Cardiac fibroblast (primary cell): ENCODE data around the gene CMBL.

Experiments
- DNase-seq, 2 donors: peaks; one replicate each; pipeline versions ENCODE4 v3.0.0 to v3.0.0-alpha.2; 2010; ENCODE audit warnings: low read depth in 2 of 2
- H3K4me3 ChIP-seq, 2 donors: replicated peaks in 1 of 2; 1 replicate in 1 of 2; 2 replicates in 1 of 2; pipeline ENCODE4 v1.5.1; 2011; ENCODE audit warnings: low read depth in 2 of 2, low read length in 2 of 2, mild to moderate bottlenecking in 2 of 2, moderate library complexity in 1 of 2
- TF ChIP-seq, protein P1 (sequence below): IDR thresholded peaks from one replicate; pipeline ENCODE4 v1.5.1; 2011; ENCODE audit warnings: low read depth, mild to moderate bottlenecking, low read length, inconsistent platforms

The CMBL gene

DNA sequence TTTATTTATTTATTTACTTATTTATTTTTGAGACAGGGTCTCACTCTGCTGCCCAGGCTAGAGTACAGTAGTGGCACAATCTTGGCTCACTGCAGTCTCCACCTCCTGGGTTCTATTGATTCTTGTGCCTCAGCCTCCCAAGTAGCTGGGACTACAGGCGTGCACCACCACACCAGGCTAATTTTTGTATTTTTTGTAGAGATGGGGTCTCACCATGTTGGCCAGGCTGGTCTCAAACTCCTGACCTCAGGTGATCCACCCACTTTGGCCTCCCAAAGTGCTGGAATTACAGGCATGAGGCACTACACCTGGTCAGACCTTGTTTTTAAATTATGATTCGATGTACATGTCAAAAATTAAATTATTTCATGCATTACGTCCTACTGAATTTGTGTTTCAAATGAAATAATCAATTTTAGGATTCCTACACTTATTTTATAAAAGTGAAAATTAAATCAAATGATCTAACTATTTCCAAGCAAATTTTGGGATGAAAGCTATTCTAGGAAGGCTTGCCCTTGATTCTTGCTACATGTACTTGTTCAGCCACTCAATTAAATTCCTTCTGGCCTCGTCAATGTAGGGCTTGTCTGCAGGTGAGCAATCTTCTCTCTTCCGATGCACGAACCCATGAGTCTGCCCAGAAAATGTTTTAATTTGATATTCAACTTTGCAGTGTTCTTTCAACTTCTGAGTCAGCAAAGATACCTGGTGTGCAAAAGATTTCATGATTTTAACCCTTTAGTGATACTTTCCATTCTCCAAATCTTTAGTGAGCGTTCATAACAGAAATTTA is 27.6 kb downstream of the CMBL start:
- no peak for DNase-seq

DNA sequence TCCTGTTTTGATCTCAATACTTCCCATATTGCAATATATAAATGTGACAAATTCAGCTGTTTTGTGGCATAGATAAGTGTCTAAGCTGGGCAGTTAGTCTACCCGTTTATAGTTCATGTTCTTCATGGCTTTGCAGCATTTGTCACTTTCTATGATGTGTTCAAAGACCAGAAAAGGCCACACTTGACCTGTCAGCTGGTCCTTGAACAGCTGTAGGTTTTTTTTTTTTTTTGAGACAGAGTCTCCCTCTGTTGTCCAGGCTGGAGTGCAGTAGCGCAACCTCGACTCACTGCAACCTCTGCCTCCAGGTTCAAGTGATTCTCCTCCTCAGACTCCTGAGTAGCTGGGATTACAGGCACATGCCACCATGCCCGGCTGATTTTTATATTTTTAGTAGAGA is 28.4 kb downstream of the CMBL start:
- TF ChIP-seq, protein P1, sequence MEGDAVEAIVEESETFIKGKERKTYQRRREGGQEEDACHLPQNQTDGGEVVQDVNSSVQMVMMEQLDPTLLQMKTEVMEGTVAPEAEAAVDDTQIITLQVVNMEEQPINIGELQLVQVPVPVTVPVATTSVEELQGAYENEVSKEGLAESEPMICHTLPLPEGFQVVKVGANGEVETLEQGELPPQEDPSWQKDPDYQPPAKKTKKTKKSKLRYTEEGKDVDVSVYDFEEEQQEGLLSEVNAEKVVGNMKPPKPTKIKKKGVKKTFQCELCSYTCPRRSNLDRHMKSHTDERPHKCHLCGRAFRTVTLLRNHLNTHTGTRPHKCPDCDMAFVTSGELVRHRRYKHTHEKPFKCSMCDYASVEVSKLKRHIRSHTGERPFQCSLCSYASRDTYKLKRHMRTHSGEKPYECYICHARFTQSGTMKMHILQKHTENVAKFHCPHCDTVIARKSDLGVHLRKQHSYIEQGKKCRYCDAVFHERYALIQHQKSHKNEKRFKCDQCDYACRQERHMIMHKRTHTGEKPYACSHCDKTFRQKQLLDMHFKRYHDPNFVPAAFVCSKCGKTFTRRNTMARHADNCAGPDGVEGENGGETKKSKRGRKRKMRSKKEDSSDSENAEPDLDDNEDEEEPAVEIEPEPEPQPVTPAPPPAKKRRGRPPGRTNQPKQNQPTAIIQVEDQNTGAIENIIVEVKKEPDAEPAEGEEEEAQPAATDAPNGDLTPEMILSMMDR = no peak
- no peak for DNase-seq

More for the DNA sequence above, 27.6 kb downstream of the CMBL start:
- TF ChIP-seq, protein P1 = no peak
- no peak overlapping the region for H3K4me3 ChIP-seq

DNA sequence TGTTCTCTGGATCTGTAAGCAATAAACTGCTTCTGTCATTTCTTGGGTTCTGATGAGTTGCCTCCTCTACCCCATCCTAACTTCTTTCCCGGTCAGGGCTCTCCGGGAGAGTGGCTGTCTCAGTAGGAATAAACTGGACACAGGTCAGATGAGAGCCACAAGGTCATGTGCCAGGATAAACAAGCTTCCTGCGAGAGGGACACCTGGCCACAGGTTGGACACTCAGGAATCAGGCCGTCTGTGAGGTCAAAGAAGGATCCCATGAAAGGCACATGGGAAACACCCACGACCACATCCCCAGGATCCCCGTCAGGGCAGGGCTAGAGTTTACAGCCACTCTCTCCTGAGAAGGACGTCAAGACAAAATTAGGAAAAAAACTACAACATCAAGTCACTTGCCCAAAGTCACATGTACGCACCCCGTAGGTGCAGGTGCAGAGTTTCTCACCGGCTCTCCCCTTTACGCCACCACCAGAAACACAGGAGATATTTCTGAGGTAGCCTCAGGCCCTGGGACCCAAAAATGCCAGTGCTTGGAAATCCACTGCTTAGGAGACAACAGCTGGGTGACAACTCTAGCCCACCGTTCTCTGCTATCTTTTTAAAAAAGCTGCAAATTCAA is 28.9 kb downstream of the CMBL start:
- no peak for DNase-seq
- TF ChIP-seq, protein P1 = no peak
- no peak overlapping the region for H3K4me3 ChIP-seq

More for the DNA sequence above, 28.4 kb downstream of the CMBL start:
- no peak overlapping the region for H3K4me3 ChIP-seq

DNA sequence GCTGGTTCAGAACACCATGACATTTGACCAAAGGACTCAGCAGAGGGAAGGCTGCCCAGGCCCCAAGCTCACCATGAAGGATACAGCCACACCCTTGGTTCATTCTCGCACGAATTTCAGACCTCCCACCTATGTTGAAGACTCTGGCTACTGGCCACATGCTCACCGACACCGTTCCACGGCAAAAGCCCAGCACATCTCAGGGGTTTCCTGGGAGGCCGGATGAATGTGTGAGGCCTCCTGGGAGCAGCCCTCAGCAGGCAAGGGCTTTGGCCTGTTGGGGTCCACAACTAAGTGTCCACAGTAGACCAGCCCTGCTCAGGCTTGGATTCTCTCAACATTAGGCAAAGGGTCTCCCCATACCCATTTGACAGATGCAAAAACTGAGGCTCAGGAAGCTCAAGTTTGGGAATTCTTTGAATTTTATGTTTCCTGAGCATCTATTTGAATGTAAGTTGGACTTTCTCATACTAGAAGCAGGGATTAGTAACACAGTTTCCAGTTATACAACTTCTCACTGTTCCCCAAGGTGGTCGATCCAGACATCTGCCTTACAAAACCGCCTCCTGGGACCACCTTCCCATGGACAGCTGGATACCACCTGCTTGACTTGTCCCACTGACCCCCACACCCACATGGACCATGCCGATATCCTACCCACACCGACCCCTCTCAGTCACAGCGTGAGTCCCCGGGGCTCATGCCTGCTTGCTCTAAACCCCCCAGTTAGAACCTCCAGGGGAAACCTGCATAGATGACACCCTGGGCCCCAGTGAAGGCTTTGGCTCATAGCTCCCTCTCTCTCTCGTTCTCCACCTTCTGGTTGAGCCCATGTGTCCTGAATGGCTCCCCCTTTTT is 29.7 kb downstream of the CMBL start:
- DNase-seq = no peak
- TF ChIP-seq, protein P1 = no peak
- no peak overlapping the region for H3K4me3 ChIP-seq

DNA sequence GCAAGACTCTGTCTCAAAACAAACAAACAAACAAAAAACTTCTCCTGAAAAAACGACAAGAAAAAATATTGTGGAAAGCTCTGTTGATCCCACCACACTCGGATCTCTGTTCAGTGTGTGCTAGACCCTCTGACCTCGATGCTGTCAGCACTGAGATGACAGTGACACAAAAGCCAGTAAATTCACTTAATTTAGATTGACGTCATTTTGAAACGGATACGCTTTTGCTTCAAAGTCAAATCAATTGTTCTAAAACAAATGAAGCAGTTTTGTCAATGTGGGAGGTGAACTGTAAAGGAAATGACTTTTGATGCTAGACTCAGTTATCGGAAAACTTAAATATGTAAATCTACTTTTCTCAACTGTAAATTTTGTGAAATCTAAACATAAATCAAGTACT is 31.0 kb downstream of the CMBL start:
- TF ChIP-seq, protein P1 = no peak
- no peak overlapping the region for H3K4me3 ChIP-seq
- no peak for DNase-seq

DNA sequence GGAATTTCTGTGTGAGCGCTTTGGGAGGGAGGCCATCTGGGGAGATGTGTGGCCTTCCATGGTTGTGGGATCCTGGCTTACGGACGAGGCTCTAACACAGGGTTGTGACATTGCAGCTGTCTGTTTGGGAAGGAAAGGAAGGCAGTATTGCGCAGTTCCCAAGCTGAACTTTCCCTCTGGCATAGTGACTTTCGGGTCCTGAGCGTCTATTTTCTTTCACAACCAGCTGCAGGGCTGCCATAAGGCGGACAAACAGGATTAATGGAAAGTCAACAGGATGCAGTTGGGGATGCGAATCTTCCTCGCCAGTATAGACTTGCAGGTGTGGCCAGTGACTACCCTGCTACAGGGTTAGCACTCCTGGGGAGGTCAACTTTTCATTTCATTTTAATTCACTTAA is 31.7 kb downstream of the CMBL start:
- H3K4me3 ChIP-seq = no peak overlapping the region
- no peak for DNase-seq
- TF ChIP-seq, protein P1 = no peak
